Cardiac muscle cell (in vitro differentiated cells and primary cell): ENCODE results near the gene TRIP12. TPM values are rescaled to one million over a fixed set of nuclear protein-coding genes. Genes with fewer than 3 reads are reported as not detected.

ENCODE experiments used
- DNase-seq, 2 donors: peaks; one replicate each; pipeline versions ENCODE4 v3.0.0 to v3.0.0-alpha.2; 2010 to 2017; ENCODE audit warnings: low read depth in 1 of 2, low spot score in 1 of 2
- H3K27ac ChIP-seq: fragments of 200-600 bp; sonication (generic); 2 replicates; pipeline ENCODE4 v1.5.1; 2016
- H3K27me3 ChIP-seq: fragments of 200-600 bp; sonication (generic); 2 replicates; pipeline ENCODE4 v1.6.0; 2016; ENCODE audit warnings: control low read depth
- H3K36me3 ChIP-seq: fragments of 200-600 bp; sonication (generic); 2 replicates; pipeline ENCODE4 v1.5.1; 2016; ENCODE audit warnings: control low read depth
- H3K4me1 ChIP-seq: fragments of 200-600 bp; sonication (generic); 2 replicates; pipeline ENCODE4 v1.8.1; 2017; ENCODE audit warnings: low read depth, mild to moderate bottlenecking, mixed run types
- H3K4me3 ChIP-seq: fragments of 200-600 bp; sonication (generic); 2 replicates; pipeline ENCODE4 v1.5.1; 2016; ENCODE audit warnings: mild to moderate bottlenecking
- H3K9me3 ChIP-seq: fragments of 200-600 bp; sonication (generic); 2 replicates; pipeline ENCODE4 v1.5.1; 2017; ENCODE audit warnings: low read depth, mild to moderate bottlenecking, control low read depth
- polyA plus RNA-seq: library from polyadenylated mRNA; unstranded; fragments of >200 nt; fragmentation: Nextera tagmentation; extraction: Ambion mirVana; gene quantifications from 2 replicates; pipeline ENCODE4 v1.2.1, GENCODE V29; 2016
- total RNA-seq: library from RNA; depleted of rRNA; stranded (reverse); fragments of >200 nt; gene quantifications from 2 replicates; pipeline ENCODE4 v1.2.3, GENCODE V29; 2016
- TF ChIP-seq, protein P1 (sequence below): IDR thresholded peaks from 2 replicates; pipeline ENCODE4 v1.5.1; 2012; ENCODE audit warnings: low read depth, mild to moderate bottlenecking, low read length

The TRIP12 gene
- total and polyA plus RNA-seq, 2 experiments from 2014 or later, result 57.5 to 190 TPM

- no peak for DNase-seq
- H3K27ac ChIP-seq, result peak overlapping the region; percentile 11
- H3K27me3 ChIP-seq, result no peaks in the 10 kb centered on the region
- TF ChIP-seq, protein P1, sequence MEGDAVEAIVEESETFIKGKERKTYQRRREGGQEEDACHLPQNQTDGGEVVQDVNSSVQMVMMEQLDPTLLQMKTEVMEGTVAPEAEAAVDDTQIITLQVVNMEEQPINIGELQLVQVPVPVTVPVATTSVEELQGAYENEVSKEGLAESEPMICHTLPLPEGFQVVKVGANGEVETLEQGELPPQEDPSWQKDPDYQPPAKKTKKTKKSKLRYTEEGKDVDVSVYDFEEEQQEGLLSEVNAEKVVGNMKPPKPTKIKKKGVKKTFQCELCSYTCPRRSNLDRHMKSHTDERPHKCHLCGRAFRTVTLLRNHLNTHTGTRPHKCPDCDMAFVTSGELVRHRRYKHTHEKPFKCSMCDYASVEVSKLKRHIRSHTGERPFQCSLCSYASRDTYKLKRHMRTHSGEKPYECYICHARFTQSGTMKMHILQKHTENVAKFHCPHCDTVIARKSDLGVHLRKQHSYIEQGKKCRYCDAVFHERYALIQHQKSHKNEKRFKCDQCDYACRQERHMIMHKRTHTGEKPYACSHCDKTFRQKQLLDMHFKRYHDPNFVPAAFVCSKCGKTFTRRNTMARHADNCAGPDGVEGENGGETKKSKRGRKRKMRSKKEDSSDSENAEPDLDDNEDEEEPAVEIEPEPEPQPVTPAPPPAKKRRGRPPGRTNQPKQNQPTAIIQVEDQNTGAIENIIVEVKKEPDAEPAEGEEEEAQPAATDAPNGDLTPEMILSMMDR, result no peak
- H3K9me3 ChIP-seq, result no peaks in the 10 kb centered on the region
- H3K4me3 ChIP-seq, result no peak overlapping the region
- peaks cover 9% of the 10 kb centered on the region for H3K4me1 ChIP-seq
- H3K36me3 ChIP-seq, result peaks cover 19% of the 10 kb centered on the region
Measured at GRCh38 chr2:229831805-229832509, 89.9 kb downstream of the TRIP12 start.

DNA sequence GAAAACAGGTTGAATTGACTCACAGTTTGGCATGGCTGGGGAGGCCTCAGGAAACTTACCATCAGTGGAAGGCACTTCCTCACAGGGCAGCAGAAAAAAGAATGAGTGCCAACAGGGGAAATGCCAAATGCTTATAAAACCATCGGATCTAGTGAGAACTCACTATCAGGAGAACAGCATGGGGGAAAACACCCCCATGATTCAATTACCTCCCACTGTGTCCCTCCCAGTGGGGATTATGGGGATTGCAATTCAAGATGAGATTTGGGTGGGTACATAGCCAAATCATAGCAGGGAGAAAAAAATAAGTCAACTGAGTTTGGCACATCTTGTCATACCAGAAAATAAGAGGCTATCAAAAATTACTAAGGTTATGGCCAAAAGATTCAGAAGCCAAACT, 96.3 kb downstream of the TRIP12 start:
- Histone ChIP-seq H3K9me3 (no peaks in the 10 kb centered on the region), H3K36me3 (peaks cover 20% of the 10 kb centered on the region), H3K4me3 (no peak overlapping the region), H3K27me3 (no peaks in the 10 kb centered on the region), H3K4me1 (peaks cover 5% of the 10 kb centered on the region), H3K27ac (no peak overlapping the region)
- TF ChIP-seq, protein P1, result no peak
- no peak for DNase-seq

DNA sequence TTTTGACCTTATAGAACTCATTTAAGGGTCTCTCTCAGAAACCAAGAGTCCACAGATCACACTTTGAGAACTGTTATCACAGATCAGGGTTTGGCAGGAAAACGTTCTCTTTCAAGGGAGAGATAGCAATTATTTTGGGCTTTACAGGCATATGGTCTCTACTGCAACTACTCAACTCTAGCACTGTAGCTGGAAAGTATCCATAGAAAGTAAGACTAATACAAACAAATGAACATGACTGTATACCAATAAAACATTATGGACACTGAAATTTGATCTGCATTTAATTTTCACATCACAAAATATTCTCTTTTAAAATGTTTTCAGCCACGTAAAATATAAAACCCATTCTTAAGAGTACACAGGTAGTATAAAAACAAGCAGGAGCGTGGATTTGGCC, 100.5 kb downstream of the TRIP12 start:
- Histone ChIP-seq H3K27me3 (no peaks in the 10 kb centered on the region), H3K36me3 (peaks cover 16% of the 10 kb centered on the region)
- TF ChIP-seq, protein P1, result no peak

GRCh38 chr2:229818230-229818629, 103.6 kb downstream of the TRIP12 start:
- H3K27ac ChIP-seq, result no peak overlapping the region
- peaks cover 2% of the 10 kb centered on the region for H3K4me1 ChIP-seq
- TF ChIP-seq, protein P1, result no peak
- no peaks in the 10 kb centered on the region for H3K27me3 ChIP-seq
- no peaks in the 10 kb centered on the region for H3K9me3 ChIP-seq
- DNase-seq, result no peak
- H3K4me3 ChIP-seq, result no peak overlapping the region
- H3K36me3 ChIP-seq, result peaks cover 38% of the 10 kb centered on the region

More for the DNA sequence above, 100.5 kb downstream of the TRIP12 start:
- Histone ChIP-seq H3K4me3 (no peak overlapping the region), H3K4me1 (peaks cover 2% of the 10 kb centered on the region), H3K27ac (peak overlapping the region; percentile 26), H3K9me3 (no peaks in the 10 kb centered on the region)
- no peak for DNase-seq

DNA sequence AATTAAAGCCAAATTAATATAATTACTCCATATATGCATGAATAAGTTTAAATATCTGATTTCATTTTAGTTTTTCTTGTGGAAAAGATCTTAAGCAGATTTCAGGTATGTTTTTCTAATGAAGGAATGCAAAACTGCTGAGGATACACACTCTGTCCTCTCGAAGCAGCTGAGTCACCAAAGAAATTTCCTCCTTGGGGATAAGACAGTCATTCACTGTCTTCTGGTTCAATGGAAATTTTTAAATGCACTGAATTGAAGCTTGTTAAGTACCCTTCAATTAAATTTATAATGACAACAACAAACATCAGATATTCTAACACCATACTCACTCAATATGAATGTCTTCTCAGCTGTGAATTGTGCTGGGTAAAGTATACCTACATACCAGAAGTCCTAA, 106.0 kb downstream of the TRIP12 start:
- TF ChIP-seq, protein P1, result no peak
- Histone ChIP-seq H3K36me3 (peaks cover 56% of the 10 kb centered on the region), H3K27ac (no peak overlapping the region), H3K27me3 (no peaks in the 10 kb centered on the region), H3K4me1 (no peaks in the 10 kb centered on the region), H3K4me3 (no peak overlapping the region), H3K9me3 (no peaks in the 10 kb centered on the region)
- peak in 1 of 2 donors; percentile 39 for DNase-seq
